ENCODE data around the gene SLC25A51.

The SLC25A51 gene, protein sequence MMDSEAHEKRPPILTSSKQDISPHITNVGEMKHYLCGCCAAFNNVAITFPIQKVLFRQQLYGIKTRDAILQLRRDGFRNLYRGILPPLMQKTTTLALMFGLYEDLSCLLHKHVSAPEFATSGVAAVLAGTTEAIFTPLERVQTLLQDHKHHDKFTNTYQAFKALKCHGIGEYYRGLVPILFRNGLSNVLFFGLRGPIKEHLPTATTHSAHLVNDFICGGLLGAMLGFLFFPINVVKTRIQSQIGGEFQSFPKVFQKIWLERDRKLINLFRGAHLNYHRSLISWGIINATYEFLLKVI

DNA sequence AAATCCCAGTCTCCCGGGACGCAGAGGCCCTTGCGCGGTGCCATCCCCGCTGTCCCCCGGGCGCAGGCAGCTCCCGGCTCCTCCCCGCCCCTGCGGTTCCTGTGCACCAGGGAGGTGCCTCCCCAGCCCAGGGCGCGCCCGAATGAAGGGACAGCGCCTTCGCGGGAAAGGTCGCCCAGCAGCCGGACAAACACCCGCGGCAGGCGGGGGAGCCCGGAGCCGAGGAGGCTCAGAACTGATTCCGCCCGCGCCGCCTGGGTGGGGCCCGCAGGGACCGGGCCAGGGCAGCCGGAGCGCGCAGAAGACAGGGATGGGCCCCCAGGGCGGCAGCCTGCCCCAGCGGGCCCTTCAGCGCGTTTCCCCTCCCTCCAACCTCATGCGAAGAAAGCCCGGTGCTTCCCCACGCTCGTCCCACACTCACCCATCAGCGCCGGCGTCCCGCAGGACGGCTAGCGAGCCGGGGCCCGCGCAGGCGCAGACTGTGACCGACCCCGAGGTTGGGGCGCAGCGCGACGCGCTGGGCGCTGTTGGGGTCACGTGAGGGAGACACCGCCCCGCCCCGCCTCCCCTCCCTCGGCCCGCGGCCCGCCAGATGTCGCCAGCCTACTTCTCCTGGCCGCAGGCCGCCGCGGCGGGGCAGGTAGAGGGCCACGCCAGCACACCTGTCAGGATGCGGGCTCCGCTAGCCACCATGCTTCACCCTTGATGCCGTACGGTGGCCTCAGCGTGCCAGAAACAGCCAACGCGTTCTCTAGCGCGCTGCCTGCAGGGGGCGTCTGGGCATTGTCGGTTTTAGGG, at the start of gene SLC25A51:
Gene SLC25A51, minus strand, starts transcription at position 481 of the 798 bp plus-strand sequence. CDS start 15,577 bp downstream, outside the sequence.
- peak within 1 kb of the TSS; percentile 83 for H3K4me3 ChIP-seq (ENCODE audit: low read depth, low read length)
- TF ChIP-seq, protein P1, sequence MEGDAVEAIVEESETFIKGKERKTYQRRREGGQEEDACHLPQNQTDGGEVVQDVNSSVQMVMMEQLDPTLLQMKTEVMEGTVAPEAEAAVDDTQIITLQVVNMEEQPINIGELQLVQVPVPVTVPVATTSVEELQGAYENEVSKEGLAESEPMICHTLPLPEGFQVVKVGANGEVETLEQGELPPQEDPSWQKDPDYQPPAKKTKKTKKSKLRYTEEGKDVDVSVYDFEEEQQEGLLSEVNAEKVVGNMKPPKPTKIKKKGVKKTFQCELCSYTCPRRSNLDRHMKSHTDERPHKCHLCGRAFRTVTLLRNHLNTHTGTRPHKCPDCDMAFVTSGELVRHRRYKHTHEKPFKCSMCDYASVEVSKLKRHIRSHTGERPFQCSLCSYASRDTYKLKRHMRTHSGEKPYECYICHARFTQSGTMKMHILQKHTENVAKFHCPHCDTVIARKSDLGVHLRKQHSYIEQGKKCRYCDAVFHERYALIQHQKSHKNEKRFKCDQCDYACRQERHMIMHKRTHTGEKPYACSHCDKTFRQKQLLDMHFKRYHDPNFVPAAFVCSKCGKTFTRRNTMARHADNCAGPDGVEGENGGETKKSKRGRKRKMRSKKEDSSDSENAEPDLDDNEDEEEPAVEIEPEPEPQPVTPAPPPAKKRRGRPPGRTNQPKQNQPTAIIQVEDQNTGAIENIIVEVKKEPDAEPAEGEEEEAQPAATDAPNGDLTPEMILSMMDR (IDR thresholded peaks at IDR 0.05; ENCODE audit: borderline replicate concordance, insufficient read depth, low read depth, low read length), result peak; percentile 97

GRCh38 chr9:37953206-37953774, 49.4 kb upstream of the SLC25A51 start:
- H3K4me3 ChIP-seq (ENCODE audit: low read depth, low read length), result no peak overlapping the region
- TF ChIP-seq, protein P1 (IDR thresholded peaks at IDR 0.05; ENCODE audit: borderline replicate concordance, insufficient read depth, low read depth, low read length), result no peak

- no peak overlapping the region for H3K4me3 ChIP-seq (ENCODE audit: low read depth, low read length)
Observed at GRCh38 chr9:37952731-37953130, 48.8 kb upstream of the SLC25A51 start.

GRCh38 chr9:37951671-37952449, 47.9 kb upstream of the SLC25A51 start:
- no peak overlapping the region for H3K4me3 ChIP-seq (ENCODE audit: low read depth, low read length)
- TF ChIP-seq, protein P1 (IDR thresholded peaks at IDR 0.05; ENCODE audit: borderline replicate concordance, insufficient read depth, low read depth, low read length), result no peak

More at GRCh38 chr9:37952731-37953130, 48.8 kb upstream of the SLC25A51 start:
- TF ChIP-seq, protein P1 (IDR thresholded peaks at IDR 0.05; ENCODE audit: borderline replicate concordance, insufficient read depth, low read depth, low read length), result no peak

GRCh38 chr9:37950561-37950960, 46.6 kb upstream of the SLC25A51 start:
- TF ChIP-seq, protein P1 (IDR thresholded peaks at IDR 0.05; ENCODE audit: borderline replicate concordance, insufficient read depth, low read depth, low read length), result no peak
- H3K4me3 ChIP-seq (ENCODE audit: low read depth, low read length), result no peak overlapping the region

GRCh38 chr9:37949576-37949975, 45.6 kb upstream of the SLC25A51 start:
- TF ChIP-seq, protein P1 (IDR thresholded peaks at IDR 0.05; ENCODE audit: borderline replicate concordance, insufficient read depth, low read depth, low read length), result no peak
- no peak overlapping the region for H3K4me3 ChIP-seq (ENCODE audit: low read depth, low read length)

All from GM12875 (cell line).